H1 (cell line): Measurements from ENCODE around the gene ARTN. TPM values are rescaled to one million over a fixed set of nuclear protein-coding genes. Genes with fewer than 3 reads are reported as not detected.

ENCODE experiments used
- ASH2L ChIP-seq: fragments of 200-600, 300-600 bp; sonication (generic); IDR thresholded peaks from one replicate; pipeline ENCODE4 v1.7.1; 2017; ENCODE audit warnings: low read length
- CTBP2 ChIP-seq: IDR thresholded peaks from 2 replicates; pipeline ENCODE4 v1.7.0; 2011; ENCODE audit warnings: borderline replicate concordance, mild to moderate bottlenecking, moderate library complexity, mixed read lengths, low read length; ENCODE audit not compliant: insufficient read depth, insufficient read length
- EZH2 ChIP-seq: fragments of 200-600 bp; sonication (generic); IDR thresholded peaks from 2 replicates; pipeline ENCODE4 v1.7.1; 2012; ENCODE audit warnings: low read depth, mild to moderate bottlenecking, moderate library complexity, low read length, inconsistent platforms; ENCODE audit not compliant: severe bottlenecking
- SP1 ChIP-seq: IDR thresholded peaks from 2 replicates; pipeline ENCODE4 v1.6.1; 2011; ENCODE audit warnings: low read depth, low read length
- SRF ChIP-seq: IDR thresholded peaks from 2 replicates; pipeline ENCODE4 v1.6.1; 2011; ENCODE audit warnings: mild to moderate bottlenecking, low read depth, low read length, moderate library complexity
- polyA plus RNA-seq, 7 experiments: library from polyadenylated mRNA; depleted of rRNA in 3 of 7; stranded (reverse) in 5 of 7; unstranded in 2 of 7; fragments of >200 nt in 5 of 7; fragments of 200-250 nt in 2 of 7; gene quantifications; 1 replicate in 5 of 7; 2 replicates in 1 of 7; 4 replicates in 1 of 7; pipeline versions ENCODE4 v1.2.1 to v1.2.3, GENCODE V29; 2011 to 2013; ENCODE audit warnings: missing spikeins in 2 of 7, mixed read lengths in 2 of 7
- total RNA-seq: library from RNA; stranded (reverse); fragmentation: NEBNext Ultra II Directional; extraction: Animal tissue kit (Norgen Biotek cat#: 25700); gene quantifications from 2 replicates; pipeline ENCODE4 v1.2.1, GENCODE V29; 2021
- TF ChIP-seq, protein P1 (sequence below): fragments of 300-600 bp; sonication (generic); IDR thresholded peaks from 2 replicates; pipeline ENCODE4 v1.7.1; 2012; ENCODE audit warnings: low read length, moderate library complexity, mild to moderate bottlenecking, inconsistent platforms; ENCODE audit not compliant: insufficient replicate concordance

Gene ARTN
- total and polyA plus RNA-seq, 2 of the 8 experiments (the other 6 are each of a cell fraction or from before 2014, with no cell fraction given): 13.5 to 22.7 TPM

DNA sequence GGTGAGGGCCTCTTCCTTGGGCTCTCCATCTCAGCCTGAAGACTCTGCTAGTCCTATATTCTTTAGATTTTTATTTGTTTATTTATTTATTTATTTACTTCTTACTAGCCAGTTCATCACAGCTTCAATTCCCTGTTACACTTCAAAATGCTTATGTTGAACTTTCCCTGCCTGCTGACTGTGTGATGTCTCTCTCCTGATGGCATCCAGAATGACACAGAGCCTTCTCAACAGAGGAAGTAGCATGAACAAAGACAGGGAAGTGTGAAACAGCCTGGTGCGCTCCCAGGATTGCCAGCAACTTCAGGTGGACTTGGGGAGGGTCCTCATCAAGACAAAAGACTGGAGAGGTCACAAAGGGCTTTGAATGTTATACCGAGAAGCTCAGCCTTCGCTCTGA lies 8.8 kb downstream of the ARTN start (continued):
- TF ChIP-seq, protein P1, sequence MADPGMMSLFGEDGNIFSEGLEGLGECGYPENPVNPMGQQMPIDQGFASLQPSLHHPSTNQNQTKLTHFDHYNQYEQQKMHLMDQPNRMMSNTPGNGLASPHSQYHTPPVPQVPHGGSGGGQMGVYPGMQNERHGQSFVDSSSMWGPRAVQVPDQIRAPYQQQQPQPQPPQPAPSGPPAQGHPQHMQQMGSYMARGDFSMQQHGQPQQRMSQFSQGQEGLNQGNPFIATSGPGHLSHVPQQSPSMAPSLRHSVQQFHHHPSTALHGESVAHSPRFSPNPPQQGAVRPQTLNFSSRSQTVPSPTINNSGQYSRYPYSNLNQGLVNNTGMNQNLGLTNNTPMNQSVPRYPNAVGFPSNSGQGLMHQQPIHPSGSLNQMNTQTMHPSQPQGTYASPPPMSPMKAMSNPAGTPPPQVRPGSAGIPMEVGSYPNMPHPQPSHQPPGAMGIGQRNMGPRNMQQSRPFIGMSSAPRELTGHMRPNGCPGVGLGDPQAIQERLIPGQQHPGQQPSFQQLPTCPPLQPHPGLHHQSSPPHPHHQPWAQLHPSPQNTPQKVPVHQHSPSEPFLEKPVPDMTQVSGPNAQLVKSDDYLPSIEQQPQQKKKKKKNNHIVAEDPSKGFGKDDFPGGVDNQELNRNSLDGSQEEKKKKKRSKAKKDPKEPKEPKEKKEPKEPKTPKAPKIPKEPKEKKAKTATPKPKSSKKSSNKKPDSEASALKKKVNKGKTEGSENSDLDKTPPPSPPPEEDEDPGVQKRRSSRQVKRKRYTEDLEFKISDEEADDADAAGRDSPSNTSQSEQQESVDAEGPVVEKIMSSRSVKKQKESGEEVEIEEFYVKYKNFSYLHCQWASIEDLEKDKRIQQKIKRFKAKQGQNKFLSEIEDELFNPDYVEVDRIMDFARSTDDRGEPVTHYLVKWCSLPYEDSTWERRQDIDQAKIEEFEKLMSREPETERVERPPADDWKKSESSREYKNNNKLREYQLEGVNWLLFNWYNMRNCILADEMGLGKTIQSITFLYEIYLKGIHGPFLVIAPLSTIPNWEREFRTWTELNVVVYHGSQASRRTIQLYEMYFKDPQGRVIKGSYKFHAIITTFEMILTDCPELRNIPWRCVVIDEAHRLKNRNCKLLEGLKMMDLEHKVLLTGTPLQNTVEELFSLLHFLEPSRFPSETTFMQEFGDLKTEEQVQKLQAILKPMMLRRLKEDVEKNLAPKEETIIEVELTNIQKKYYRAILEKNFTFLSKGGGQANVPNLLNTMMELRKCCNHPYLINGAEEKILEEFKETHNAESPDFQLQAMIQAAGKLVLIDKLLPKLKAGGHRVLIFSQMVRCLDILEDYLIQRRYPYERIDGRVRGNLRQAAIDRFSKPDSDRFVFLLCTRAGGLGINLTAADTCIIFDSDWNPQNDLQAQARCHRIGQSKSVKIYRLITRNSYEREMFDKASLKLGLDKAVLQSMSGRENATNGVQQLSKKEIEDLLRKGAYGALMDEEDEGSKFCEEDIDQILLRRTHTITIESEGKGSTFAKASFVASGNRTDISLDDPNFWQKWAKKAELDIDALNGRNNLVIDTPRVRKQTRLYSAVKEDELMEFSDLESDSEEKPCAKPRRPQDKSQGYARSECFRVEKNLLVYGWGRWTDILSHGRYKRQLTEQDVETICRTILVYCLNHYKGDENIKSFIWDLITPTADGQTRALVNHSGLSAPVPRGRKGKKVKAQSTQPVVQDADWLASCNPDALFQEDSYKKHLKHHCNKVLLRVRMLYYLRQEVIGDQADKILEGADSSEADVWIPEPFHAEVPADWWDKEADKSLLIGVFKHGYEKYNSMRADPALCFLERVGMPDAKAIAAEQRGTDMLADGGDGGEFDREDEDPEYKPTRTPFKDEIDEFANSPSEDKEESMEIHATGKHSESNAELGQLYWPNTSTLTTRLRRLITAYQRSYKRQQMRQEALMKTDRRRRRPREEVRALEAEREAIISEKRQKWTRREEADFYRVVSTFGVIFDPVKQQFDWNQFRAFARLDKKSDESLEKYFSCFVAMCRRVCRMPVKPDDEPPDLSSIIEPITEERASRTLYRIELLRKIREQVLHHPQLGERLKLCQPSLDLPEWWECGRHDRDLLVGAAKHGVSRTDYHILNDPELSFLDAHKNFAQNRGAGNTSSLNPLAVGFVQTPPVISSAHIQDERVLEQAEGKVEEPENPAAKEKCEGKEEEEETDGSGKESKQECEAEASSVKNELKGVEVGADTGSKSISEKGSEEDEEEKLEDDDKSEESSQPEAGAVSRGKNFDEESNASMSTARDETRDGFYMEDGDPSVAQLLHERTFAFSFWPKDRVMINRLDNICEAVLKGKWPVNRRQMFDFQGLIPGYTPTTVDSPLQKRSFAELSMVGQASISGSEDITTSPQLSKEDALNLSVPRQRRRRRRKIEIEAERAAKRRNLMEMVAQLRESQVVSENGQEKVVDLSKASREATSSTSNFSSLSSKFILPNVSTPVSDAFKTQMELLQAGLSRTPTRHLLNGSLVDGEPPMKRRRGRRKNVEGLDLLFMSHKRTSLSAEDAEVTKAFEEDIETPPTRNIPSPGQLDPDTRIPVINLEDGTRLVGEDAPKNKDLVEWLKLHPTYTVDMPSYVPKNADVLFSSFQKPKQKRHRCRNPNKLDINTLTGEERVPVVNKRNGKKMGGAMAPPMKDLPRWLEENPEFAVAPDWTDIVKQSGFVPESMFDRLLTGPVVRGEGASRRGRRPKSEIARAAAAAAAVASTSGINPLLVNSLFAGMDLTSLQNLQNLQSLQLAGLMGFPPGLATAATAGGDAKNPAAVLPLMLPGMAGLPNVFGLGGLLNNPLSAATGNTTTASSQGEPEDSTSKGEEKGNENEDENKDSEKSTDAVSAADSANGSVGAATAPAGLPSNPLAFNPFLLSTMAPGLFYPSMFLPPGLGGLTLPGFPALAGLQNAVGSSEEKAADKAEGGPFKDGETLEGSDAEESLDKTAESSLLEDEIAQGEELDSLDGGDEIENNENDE: no peak
- TF ChIP-seq ASH2L (no peak), SP1 (no peak), SRF (no peak), CTBP2 (no peak), EZH2 (no peak)
- TF ChIP-seq, all 59 proteins: peak for 0
